Measurements from ENCODE around the gene CACNB3. TPM values are rescaled to one million over a fixed set of nuclear protein-coding genes. Genes with fewer than 3 reads are reported as not detected.

The CACNB3 gene
- total RNA-seq, 5 donors from 2014 or later (not counting 1 experiment from before 2014, with no cell fraction given), result 4.3 to 12.4 (median 8.9) TPM

DNA sequence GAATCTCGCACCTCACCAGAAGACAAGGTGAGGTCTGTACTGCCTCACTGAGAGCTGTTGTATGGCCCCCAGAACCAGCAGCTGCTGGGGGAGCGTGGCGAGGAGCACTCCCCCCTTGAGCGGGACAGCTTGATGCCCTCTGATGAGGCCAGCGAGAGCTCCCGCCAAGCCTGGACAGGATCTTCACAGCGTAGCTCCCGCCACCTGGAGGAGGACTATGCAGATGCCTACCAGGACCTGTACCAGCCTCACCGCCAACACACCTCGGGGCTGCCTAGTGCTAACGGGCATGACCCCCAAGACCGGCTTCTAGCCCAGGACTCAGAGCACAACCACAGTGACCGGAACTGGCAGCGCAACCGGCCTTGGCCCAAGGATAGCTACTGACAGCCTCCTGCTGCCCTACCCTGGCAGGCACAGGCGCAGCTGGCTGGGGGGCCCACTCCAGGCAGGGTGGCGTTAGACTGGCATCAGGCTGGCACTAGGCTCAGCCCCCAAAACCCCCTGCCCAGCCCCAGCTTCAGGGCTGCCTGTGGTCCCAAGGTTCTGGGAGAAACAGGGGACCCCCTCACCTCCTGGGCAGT is 9.3 kb downstream of the CACNB3 start:
- ATAC-seq (replicated peaks in 1 of 4), result no peak
- no peak for DNase-seq
- Mint-ChIP-seq H3K4me3 (no peak overlapping the region), H3K36me3 (peaks cover 24% of the 10 kb centered on the region), H3K9me3 (no peaks in the 10 kb centered on the region), H3K27ac (no peak overlapping the region), H3K27me3 (no peaks in the 10 kb centered on the region), H3K4me1 (peaks cover 0 to 7% (median 5%) of the 10 kb centered on the region in 3 donors)
- H3K27ac ChIP-seq (ENCODE audit: low read length), result no peak overlapping the region
- no peaks in the 10 kb centered on the region for H3K27me3 ChIP-seq (replicated peaks in 1 of 2; ENCODE audit: control insufficient read depth in 2 of 2, extremely low read depth in 1 of 2, insufficient read depth in 2 of 2, low read length in 1 of 2)
- CTCF ChIA-PET, result interaction anchor here (0.6 kb wide), 2 partner anchors 58 to 94 kb away, joined by 3 to 5 read pairs; no protein-coding TSS in a partner anchor
- H3K9me3 ChIP-seq, result no peaks in the 10 kb centered on the region
- H3K4me1 ChIP-seq (ENCODE audit: control insufficient read depth in 1 of 2, extremely low read depth in 1 of 2, insufficient read depth in 2 of 2, low read length in 2 of 2), result peaks cover 0 to 5% of the 10 kb centered on the region in 2 experiments
- POLR2A ChIA-PET, result no interaction called here
- WGBS (ENCODE audit: insufficient coverage), result 96% methylated on average over 15 of the region's 17 CpGs
- no peak overlapping the region for H3K4me3 ChIP-seq (ENCODE audit: control insufficient read depth in 1 of 2, extremely low read depth in 1 of 2, low read length in 1 of 2)
- peaks cover 26 to 47% of the 10 kb centered on the region in 2 donors for H3K36me3 ChIP-seq (ENCODE audit: control insufficient read depth in 2 of 2, extremely low read depth in 1 of 2, insufficient read depth in 1 of 2, low read length in 1 of 2)

DNA sequence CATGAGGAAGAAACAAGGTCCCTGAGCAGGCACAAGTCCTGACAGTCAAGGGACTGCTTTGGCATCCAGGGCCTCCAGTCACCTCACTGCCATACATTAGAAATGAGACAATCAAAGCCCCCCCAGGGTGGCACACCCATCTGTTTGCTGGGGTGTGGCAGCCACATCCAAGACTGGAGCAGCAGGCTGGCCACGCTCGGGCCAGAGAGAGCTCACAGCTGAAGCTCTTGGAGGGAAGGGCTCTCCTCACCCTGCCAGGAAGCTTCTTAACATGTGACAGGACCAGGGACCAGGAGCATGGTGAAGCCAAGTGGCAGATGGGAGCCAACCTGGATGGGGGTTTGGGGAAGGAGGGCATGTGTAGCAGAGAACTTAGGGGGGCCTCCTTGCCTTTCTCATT is 10.0 kb downstream of the CACNB3 start:
- Histone ChIP-seq H3K4me1 (ENCODE audit: control insufficient read depth in 1 of 2, extremely low read depth in 1 of 2, insufficient read depth in 2 of 2, low read length in 2 of 2) (peaks cover 0 to 5% of the 10 kb centered on the region in 2 experiments), H3K27ac (ENCODE audit: low read length) (no peak overlapping the region), H3K4me3 (ENCODE audit: control insufficient read depth in 1 of 2, extremely low read depth in 1 of 2, low read length in 1 of 2) (no peak overlapping the region), H3K27me3 (replicated peaks in 1 of 2; ENCODE audit: control insufficient read depth in 2 of 2, extremely low read depth in 1 of 2, insufficient read depth in 2 of 2, low read length in 1 of 2) (no peaks in the 10 kb centered on the region), H3K9me3 (no peaks in the 10 kb centered on the region), H3K36me3 (ENCODE audit: control insufficient read depth in 2 of 2, extremely low read depth in 1 of 2, insufficient read depth in 1 of 2, low read length in 1 of 2) (peaks cover 31 to 54% of the 10 kb centered on the region in 2 donors)
- H3K4me1 Mint-ChIP-seq, result peaks cover 0 to 7% (median 5%) of the 10 kb centered on the region in 3 donors
- H3K36me3 Mint-ChIP-seq, result peaks cover 26% of the 10 kb centered on the region
- DNase-seq, result no peak
- H3K4me3 Mint-ChIP-seq, result no peak overlapping the region
- no peaks in the 10 kb centered on the region for H3K27me3 Mint-ChIP-seq
- H3K9me3 Mint-ChIP-seq, result no peaks in the 10 kb centered on the region
- ChIA-PET CTCF (no interaction called here), POLR2A (no interaction called here)
- ATAC-seq (replicated peaks in 1 of 4), result no peak
- WGBS (ENCODE audit: insufficient coverage), result 63% methylated on average over 2 of the region's 2 CpGs
- H3K27ac Mint-ChIP-seq, result no peak overlapping the region

DNA sequence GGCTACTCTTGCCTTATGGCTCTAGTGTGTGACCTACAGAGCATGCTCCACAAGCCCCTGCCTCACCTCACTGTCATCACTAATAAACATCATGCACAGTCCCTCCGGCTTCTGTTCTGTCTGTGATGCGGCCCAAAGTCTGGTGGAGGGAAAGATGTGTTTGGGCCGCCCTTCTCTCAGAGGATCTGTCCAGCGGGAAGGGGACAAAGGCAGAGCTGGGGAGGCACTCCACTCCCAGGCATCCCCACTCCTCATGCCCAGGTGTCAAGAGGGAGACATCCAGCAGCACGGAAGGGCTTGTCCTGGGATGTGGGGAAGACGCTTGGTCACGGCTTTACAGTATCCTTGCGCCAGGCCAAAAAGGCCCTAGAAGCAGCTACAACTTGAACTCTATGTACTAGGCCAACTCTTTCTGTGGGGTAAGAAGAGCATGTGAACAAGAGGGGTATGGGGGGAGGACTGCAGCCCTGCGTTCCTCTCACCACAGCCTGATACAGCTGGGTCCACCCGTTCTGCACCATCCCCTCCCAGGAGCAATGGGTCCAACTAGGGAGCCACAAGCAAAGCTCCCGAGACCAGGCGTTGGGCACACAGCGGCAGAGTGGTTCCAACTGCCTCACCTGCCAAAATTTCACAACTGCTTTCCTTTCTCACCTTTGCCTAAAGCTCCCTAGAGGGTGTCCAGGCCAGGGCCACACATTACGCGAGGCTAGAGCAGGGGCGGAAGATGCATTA is 10.7 kb downstream of the CACNB3 start:
- DNase-seq (no peak), ATAC-seq (replicated peaks in 1 of 4) (no peak)
- Histone ChIP-seq H3K27me3 (replicated peaks in 1 of 2; ENCODE audit: control insufficient read depth in 2 of 2, extremely low read depth in 1 of 2, insufficient read depth in 2 of 2, low read length in 1 of 2) (no peaks in the 10 kb centered on the region), H3K4me1 (ENCODE audit: control insufficient read depth in 1 of 2, extremely low read depth in 1 of 2, insufficient read depth in 2 of 2, low read length in 2 of 2) (peaks cover 0 to 3% of the 10 kb centered on the region in 2 experiments), H3K27ac (ENCODE audit: low read length) (no peak overlapping the region), H3K9me3 (no peaks in the 10 kb centered on the region), H3K4me3 (ENCODE audit: control insufficient read depth in 1 of 2, extremely low read depth in 1 of 2, low read length in 1 of 2) (no peak overlapping the region), H3K36me3 (ENCODE audit: control insufficient read depth in 2 of 2, extremely low read depth in 1 of 2, insufficient read depth in 1 of 2, low read length in 1 of 2) (peaks cover 33 to 61% of the 10 kb centered on the region in 2 donors)
- Mint-ChIP-seq H3K27me3 (no peaks in the 10 kb centered on the region), H3K4me3 (no peak overlapping the region), H3K4me1 (peaks cover 0 to 5% (median 2%) of the 10 kb centered on the region in 3 donors), H3K36me3 (peaks cover 30% of the 10 kb centered on the region), H3K9me3 (no peaks in the 10 kb centered on the region), H3K27ac (no peak overlapping the region)
- ChIA-PET POLR2A (no interaction called here), CTCF (interaction anchor here in 1 of 2 donors (0.6 kb wide), 1 partner anchor 160 kb away, joined by 3 read pairs; no protein-coding TSS in a partner anchor)
- 96% methylated on average over 10 of the region's 16 CpGs for WGBS (ENCODE audit: insufficient coverage)

DNA sequence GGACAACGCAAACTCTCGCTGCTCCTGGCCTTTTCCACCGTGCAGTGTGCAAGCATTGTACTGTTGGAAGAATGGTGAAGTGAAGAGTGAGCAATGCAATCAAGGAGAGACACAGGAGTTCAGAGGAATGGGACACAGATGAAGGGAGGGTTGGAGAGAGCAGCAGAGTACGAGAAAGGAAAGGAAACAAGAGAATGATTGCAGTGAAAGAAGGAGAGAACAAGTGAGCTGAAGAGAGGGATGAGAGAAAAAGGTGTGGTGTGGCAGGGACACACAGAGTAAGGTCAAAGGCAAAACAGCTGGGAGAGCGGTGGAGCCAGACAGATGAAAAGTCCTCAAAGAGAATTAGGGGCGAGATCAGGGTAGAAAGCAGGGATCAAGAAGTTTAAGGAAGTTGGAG is 13.0 kb downstream of the CACNB3 start:
- no peak overlapping the region for H3K27ac Mint-ChIP-seq
- H3K36me3 Mint-ChIP-seq, result peaks cover 40% of the 10 kb centered on the region
- no peak overlapping the region for H3K4me3 Mint-ChIP-seq
- Histone ChIP-seq H3K36me3 (ENCODE audit: control insufficient read depth in 2 of 2, extremely low read depth in 1 of 2, insufficient read depth in 1 of 2, low read length in 1 of 2) (peaks cover 33 to 77% of the 10 kb centered on the region in 2 donors), H3K27ac (ENCODE audit: low read length) (no peak overlapping the region), H3K4me1 (ENCODE audit: control insufficient read depth in 1 of 2, extremely low read depth in 1 of 2, insufficient read depth in 2 of 2, low read length in 2 of 2) (no peaks in the 10 kb centered on the region), H3K4me3 (ENCODE audit: control insufficient read depth in 1 of 2, extremely low read depth in 1 of 2, low read length in 1 of 2) (no peak overlapping the region), H3K9me3 (no peaks in the 10 kb centered on the region), H3K27me3 (replicated peaks in 1 of 2; ENCODE audit: control insufficient read depth in 2 of 2, extremely low read depth in 1 of 2, insufficient read depth in 2 of 2, low read length in 1 of 2) (no peaks in the 10 kb centered on the region)
- peaks cover 0 to 2% (median 0%) of the 10 kb centered on the region in 3 donors for H3K4me1 Mint-ChIP-seq
- no peak for DNase-seq
- WGBS (ENCODE audit: insufficient coverage), result 92% methylated on average over 2 of the region's 6 CpGs
- H3K9me3 Mint-ChIP-seq, result no peaks in the 10 kb centered on the region
- ChIA-PET POLR2A (no interaction called here), CTCF (no interaction called here)
- ATAC-seq (replicated peaks in 1 of 4), result no peak
- H3K27me3 Mint-ChIP-seq, result no peaks in the 10 kb centered on the region

DNA sequence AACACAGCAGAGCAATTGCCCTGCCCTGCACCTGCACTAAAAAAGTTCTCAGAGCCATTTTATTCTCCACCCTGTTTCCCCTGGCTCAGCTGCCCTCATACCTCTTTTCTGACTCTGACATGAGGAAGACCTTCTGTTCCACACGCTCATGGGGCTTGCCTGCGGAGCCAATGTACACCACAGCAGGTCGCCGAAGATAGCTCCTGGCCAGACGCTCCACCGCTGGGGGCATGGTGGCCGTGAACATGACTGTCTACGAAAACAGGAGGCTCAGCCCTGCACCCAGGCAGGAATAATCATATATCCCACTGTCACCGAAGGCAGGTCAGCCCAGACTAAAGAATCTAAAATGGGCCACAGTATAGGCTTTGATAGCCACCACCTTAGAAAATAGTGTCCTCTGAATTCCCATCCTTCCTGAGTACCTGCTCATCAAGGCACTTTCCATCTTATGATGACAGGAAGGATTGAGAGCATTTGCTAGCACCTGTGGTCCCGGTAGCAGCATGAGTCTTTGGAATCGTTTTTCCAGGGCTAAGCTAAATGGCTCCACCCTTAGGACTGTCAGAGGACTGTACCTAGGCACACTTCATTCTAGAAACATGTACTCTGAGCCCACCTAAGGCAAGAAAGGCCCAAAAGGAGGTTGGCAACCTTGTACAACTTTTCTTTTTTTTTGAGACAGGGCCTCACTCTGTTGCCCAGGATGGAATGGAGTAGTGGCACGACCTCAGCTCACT is 14.2 kb downstream of the CACNB3 start:
- H3K4me3 Mint-ChIP-seq, result no peak overlapping the region
- peaks cover 37 to 86% of the 10 kb centered on the region in 2 donors for H3K36me3 ChIP-seq (ENCODE audit: control insufficient read depth in 2 of 2, extremely low read depth in 1 of 2, insufficient read depth in 1 of 2, low read length in 1 of 2)
- H3K4me1 Mint-ChIP-seq, result peaks cover 0 to 2% (median 0%) of the 10 kb centered on the region in 3 donors
- H3K27ac ChIP-seq (ENCODE audit: low read length), result no peak overlapping the region
- POLR2A ChIA-PET, result no interaction called here
- no peaks in the 10 kb centered on the region for H3K27me3 Mint-ChIP-seq
- peaks cover 51% of the 10 kb centered on the region for H3K36me3 Mint-ChIP-seq
- ATAC-seq (replicated peaks in 1 of 4), result no peak
- H3K4me1 ChIP-seq (ENCODE audit: control insufficient read depth in 1 of 2, extremely low read depth in 1 of 2, insufficient read depth in 2 of 2, low read length in 2 of 2), result no peaks in the 10 kb centered on the region
- H3K27ac Mint-ChIP-seq, result no peak overlapping the region
- DNase-seq, result no peak
- H3K9me3 ChIP-seq, result no peaks in the 10 kb centered on the region
- CTCF ChIA-PET, result no interaction called here
- WGBS (ENCODE audit: insufficient coverage), result 97% methylated on average over 12 of the region's 12 CpGs
- no peaks in the 10 kb centered on the region for H3K27me3 ChIP-seq (replicated peaks in 1 of 2; ENCODE audit: control insufficient read depth in 2 of 2, extremely low read depth in 1 of 2, insufficient read depth in 2 of 2, low read length in 1 of 2)
- no peaks in the 10 kb centered on the region for H3K9me3 Mint-ChIP-seq
- H3K4me3 ChIP-seq (ENCODE audit: control insufficient read depth in 1 of 2, extremely low read depth in 1 of 2, low read length in 1 of 2), result no peak overlapping the region

DNA sequence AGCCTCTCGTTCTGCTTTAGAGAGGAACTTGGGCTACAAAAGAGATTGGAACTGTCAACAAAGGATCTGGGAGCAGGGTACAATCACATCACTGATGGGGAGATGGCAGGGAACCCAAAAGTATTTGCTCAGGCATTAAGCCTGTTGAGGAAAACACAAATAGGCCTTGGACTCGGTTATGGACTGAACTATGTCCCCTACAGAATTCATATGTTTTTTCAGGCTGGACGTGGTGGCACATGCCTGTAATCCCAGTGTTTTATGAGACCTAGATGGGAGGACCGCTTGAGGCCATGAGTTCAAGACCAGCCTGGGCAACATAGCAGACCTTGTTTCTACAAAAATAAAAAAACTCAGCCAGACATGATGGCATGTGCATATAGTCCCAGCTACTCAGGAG is 19.8 kb downstream of the CACNB3 start:
- no peaks in the 10 kb centered on the region for H3K9me3 Mint-ChIP-seq
- POLR2A ChIA-PET, result no interaction called here
- Histone ChIP-seq H3K4me3 (ENCODE audit: control insufficient read depth in 1 of 2, extremely low read depth in 1 of 2, low read length in 1 of 2) (no peak overlapping the region), H3K27me3 (replicated peaks in 1 of 2; ENCODE audit: control insufficient read depth in 2 of 2, extremely low read depth in 1 of 2, insufficient read depth in 2 of 2, low read length in 1 of 2) (no peaks in the 10 kb centered on the region), H3K27ac (ENCODE audit: low read length) (no peak overlapping the region), H3K9me3 (no peaks in the 10 kb centered on the region), H3K4me1 (ENCODE audit: control insufficient read depth in 1 of 2, extremely low read depth in 1 of 2, insufficient read depth in 2 of 2, low read length in 2 of 2) (no peaks in the 10 kb centered on the region), H3K36me3 (ENCODE audit: control insufficient read depth in 2 of 2, extremely low read depth in 1 of 2, insufficient read depth in 1 of 2, low read length in 1 of 2) (peaks cover 8 to 69% of the 10 kb centered on the region in 2 donors)
- no peaks in the 10 kb centered on the region for H3K27me3 Mint-ChIP-seq
- CTCF ChIA-PET, result interaction anchor here in 1 of 2 donors (0.7 kb wide), 1 partner anchor 206 kb away, joined by 3 read pairs; no protein-coding TSS in a partner anchor
- WGBS (ENCODE audit: insufficient coverage), result 80% methylated on average over 2 of the region's 4 CpGs
- H3K4me3 Mint-ChIP-seq, result no peak overlapping the region
- DNase-seq (no peak), ATAC-seq (replicated peaks in 1 of 4) (no peak)
- no peaks in the 10 kb centered on the region for H3K4me1 Mint-ChIP-seq
- H3K36me3 Mint-ChIP-seq, result peaks cover 46% of the 10 kb centered on the region
- H3K27ac Mint-ChIP-seq, result no peak overlapping the region

All from T-cell (primary cell).